Stimulated activated CD8-positive, alpha-beta memory T cell treated with anti-CD3 and anti-CD28 coated beads, Interleukin-4, amount 100 ng/mL, for 24 hours (primary cell): ENCODE data around the gene CD93.

Experiments
- DNase-seq: peaks from one replicate; pipeline ENCODE4 v3.0.0-alpha.2; 2020; ENCODE audit warnings: low read depth

The CD93 gene

DNA sequence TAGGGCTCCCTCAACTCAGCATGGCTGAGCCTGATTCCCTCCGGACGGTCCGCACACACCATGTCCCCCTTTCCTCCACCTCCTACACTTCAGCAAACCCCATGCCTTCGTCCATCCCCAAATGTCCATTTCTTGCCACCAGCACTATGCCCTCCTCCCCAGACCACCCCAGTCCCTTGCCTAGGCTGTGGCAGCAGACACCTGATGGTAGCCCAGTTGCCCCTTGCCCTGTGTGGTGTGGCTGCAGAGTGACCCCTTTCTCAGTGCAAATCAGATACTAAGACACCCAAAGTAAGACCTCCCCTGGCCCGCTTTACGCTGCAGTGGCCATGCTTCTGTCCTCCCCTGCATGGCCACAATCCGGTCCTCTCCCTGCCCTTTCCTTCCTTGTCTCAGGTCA is 34.1 kb upstream of the CD93 start:
- DNase-seq: no peak

- DNase-seq: no peak
Observed at GRCh38 chr20:23119456-23120216, 33.5 kb upstream of the CD93 start.

DNA sequence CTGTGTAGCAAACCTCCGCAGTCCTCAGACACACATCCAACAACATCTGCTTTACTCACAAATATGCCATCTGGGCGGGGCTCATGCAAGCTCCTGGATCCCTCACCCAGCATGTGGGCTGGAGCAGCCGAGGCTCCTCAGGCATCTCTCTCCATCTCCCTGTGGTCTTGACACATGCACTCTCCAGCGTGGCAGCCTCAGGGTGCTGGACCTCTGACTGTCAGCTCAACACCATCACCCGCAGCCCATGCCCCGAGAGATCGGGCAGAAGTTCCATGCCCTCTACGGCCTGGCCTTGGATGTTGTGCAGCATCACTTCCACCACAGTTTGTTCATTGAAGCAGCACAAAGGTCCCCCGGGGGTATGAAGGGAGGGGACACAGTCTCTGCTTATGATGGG is 32.6 kb upstream of the CD93 start:
- no peak for DNase-seq

- no peak for DNase-seq
Observed at GRCh38 chr20:23118144-23118543, 32.0 kb upstream of the CD93 start.

DNA sequence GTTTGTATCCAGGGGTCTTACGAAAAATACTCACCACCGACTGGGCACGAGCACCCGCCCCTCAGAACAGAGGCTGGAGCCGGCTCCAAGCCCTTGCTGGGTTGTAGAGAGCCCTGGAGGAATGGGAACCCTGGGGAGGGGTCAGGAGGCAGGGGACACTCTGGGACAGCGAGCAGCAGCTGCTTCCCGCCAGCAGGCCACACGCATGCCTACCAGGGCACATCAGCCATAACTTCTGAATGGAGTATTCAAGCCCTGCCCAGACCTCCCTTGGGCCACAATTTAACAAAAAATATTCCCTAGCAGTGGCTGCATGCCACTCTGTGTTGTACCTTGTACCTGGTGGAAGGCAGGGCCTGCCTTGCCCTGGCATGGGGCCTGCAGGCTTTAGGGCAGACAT is 31.6 kb upstream of the CD93 start:
- no peak for DNase-seq

DNA sequence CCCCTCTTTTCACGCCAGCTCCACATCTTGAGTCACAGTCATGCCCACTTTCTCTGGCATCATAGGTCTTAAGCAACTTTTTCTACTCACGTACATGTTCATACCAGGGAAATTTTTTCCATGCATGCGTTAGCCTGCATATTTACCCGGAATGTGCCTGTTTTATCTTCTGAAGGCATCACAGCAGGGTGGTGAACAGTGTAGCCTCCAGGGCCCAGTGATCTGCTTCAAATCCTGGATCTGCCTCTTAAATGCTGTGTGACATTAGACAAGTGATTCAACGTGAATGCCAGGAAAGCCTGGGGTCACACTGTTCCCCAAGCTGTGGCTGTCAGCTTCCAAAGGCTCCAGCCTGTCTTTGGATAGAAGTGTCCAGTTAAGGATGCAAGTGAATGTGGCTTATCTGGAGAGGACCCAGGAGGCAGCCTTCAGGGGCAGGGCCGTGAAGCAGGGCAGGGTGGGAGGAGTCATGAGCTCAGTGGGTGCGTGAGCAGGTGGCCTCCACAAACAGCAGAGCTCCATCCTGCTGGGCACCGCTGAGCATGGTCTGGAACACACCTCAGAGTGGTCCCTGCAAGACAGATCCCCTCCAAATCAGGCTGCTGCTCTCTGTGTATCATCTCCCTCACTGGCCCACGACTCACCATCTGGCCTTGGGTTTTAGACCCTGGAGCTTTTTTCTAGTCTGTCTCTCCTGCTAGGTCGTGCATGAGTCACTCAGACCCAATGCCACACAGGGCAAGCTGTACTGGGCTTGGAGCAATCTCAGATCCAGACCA is 30.4 kb upstream of the CD93 start:
- no peak for DNase-seq

DNA sequence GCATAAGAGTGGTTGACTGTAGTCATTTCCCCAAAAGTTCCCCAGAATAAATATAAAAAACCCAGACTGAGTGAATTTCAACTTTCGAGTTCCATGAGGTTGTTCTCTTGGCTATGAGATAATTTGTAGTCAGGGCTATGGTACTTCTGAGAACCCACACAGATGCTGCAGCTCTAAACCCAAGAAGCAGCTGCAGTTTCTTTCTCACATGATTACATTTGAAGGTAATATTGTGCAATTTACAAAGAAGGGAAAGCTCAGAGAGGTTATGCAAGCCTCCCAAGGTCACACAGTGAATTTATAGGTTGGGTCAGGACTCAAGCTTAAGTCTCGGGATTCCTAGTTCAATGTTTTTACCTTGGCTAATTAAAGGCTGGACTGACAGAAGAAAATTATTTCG is 29.7 kb upstream of the CD93 start:
- DNase-seq: no peak

DNA sequence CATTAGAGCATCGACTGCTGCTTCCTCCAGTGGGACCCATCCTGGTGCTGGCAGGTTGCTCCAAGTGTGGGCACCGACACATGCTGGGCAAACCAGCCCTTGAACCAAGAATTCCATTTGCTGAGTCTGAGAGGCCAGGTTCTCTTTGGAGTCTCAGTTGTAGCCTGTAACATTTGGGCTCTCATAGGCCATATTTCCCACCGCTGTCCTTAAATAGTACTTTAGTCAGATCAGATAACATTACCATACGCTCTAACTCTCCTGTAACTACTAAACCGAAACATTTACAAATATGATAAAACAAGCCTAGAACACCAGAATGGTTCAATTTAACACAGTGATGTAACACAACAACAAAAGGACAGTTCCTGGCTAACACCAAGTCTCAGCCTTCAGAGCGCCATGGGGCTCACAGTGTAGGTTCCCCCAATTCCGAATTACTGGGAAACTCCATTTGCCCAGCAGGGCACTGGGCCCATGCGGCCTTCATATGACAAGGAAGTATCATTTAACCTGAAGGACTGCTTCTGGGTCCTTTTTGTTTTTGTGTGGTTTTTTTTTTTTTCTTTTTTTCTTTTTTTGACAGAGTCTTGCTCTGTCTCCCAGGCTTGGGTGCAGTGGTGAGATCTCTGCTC is 28.4 kb upstream of the CD93 start:
- DNase-seq: no peak

DNA sequence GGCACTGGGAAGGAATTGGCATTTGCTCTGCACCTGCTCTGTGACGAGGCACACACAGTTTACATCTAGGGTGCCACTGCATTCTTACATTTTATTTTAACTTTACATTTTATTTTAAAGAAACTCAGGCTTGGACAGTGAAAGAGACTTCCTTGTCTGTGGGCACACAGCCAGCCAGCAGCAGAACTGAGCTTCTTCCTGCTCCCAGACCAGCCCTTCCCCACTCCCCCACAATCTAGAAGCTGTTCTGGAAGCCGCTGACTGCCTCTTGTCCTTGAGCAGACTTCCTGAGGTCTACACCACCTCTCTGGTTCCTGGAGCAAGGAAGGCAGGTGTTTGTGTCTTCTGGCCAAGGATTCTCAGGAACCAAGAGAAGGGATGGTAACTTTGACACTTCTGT is 27.9 kb upstream of the CD93 start:
- DNase-seq: no peak

DNA sequence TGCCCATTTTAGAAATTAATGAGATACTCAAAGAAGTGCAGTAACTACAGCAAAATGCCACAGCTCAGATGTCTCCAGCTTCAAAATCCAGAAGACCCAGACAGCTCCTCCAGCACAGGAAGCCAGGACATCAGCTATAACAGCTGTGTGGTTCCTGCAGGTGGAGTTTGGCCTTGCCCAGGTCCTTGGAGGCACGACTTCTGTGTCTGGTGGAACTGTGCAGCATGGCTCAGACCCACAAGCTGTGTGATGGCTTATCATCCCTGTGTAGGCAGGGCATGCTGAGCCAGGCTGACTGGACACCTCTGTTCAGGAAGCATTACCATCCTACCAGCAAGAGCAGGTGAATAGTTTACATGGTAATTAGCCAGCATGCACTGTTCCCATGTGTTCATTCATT is 26.5 kb upstream of the CD93 start:
- no peak for DNase-seq

DNA sequence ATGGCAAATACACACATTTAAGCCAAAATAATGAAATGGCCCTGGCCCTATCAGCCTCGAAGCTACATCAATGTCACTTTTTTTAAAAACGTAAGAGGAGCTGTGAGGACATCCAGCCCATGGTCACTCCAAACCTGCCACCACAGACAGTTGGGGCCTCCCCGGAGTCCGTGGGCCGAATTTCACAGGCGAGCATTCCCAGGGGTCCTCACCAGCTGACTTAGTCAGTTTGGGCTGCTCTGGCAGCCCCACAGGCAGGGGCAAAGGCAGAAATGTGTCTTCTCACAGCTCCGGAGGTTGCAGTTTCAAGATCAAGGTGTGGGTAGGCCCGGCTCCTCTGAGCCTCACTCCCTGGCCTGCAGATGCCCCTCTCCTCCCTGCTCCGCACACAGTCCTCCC is 25.8 kb upstream of the CD93 start:
- no peak for DNase-seq

- no peak for DNase-seq
Observed at GRCh38 chr20:23111307-23111943, 25.3 kb upstream of the CD93 start.

DNA sequence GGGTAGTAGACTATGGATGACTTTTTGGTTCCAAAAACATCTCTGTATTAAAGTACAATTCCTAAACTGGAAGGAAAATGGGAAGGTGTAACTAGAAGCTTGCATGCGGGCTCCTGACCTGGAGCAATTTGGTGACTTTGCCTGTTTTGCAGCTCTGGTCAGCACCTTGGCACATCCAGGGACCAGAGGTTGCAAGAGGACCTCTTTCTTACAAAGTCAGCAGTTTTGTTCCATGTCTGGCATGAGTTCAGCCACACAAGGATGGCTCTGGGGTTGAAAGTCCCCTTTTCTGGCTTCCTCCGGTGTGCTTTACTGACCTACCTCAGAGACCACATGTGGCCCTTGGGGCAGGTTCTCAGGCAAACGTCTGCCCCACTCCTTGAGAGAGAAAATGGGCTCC is 22.7 kb upstream of the CD93 start:
- no peak for DNase-seq

DNA sequence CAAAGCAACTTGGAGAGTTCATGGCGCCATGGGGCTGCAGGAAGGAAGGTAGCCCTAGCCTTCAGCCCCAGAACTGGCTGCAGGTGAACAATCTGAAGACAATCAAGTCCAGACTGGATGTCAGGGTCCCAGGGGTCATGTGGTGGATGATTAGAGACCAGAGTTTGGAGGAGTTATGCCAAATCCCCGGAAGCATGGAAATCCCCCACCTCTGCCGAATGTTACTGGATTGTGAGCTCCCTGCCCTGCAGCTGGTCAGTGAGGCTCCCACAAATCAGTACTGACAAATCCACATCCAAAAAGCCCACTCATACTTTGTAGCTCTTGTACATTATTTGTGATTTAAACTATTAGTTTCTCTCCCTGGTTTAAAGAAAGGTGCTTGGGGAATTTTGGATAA is 21.3 kb upstream of the CD93 start:
- DNase-seq: no peak

DNA sequence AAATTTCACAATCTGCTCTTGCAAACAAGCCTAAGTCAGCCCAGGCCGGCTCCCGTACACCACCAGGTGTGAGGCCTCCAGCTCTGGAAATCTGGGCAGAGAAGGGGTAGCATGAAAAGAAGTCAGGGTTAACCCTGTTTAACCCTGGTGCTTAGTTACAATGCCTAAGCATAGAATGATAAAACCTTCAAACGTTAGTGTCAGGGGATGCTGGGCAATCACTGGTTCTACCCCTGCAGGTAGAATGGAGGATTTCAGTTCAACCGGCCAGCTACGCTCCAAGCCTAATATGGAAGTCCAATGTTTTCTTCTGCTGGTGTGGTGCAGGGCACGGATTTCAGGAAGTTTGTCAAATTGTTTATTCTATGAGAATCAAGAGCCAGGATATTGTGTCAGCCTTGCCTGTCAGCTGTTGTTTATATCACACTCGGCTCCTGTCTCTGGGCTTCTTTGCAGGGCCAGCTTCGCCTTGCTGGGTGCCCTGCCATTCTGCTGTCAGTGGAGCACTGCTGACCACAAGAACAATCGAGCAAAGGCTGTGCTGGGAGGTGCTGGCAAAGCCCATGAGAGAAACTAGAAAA is 20.2 kb upstream of the CD93 start:
- DNase-seq: no peak

DNA sequence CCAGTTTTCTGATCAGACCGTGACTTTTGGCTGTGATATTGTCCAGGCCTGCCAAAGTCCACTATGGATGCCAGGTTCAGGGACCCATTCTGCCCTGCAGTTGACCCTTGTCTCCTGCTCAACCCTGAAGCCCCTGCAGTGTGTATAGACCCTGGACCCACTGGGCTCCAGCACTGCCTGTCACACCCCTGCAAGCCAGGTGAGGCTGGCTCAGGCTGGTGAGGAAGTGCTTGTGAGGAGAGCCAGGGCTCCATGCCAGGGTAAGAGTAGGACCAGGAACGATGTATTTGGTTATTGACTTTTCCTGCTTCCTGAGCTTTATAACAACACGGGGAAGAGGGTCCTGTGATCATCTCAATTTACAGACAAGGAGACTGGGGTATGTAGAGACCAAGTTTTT is 19.1 kb upstream of the CD93 start:
- no peak for DNase-seq

DNA sequence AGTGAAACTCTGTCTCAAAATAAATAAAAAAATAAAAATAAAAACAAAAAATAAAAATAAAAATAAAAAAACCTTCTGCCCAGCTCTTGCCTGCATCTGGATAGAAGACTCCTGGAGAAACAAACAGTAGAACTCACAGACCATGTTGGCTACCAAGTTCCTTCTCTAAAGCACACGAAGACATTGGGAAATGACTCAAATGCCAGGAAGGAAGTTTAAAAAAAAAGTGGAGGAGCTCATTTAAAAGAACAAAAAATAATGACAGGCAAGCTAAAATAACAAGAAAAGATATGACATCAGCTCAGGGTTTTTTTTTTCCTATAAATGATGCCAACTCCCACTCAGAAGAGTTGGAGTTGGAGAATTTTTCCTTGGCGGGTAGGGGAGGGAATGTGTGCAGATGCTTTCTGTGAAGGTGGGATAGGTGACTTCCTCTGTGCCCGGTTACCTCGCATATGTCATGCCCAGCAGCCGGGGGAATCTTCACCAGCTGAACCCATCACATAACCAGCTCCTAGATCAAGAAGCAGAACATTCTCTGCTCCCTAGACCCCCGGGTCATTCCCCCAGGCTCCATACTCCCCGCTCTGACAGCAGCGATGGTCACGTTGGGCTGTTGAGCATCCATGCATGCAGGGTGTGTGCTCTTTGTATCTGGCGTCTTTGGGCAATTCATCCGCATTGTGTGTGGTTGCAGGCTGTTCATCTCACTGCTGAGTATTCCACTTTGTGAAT is 17.3 kb upstream of the CD93 start:
- no peak for DNase-seq

DNA sequence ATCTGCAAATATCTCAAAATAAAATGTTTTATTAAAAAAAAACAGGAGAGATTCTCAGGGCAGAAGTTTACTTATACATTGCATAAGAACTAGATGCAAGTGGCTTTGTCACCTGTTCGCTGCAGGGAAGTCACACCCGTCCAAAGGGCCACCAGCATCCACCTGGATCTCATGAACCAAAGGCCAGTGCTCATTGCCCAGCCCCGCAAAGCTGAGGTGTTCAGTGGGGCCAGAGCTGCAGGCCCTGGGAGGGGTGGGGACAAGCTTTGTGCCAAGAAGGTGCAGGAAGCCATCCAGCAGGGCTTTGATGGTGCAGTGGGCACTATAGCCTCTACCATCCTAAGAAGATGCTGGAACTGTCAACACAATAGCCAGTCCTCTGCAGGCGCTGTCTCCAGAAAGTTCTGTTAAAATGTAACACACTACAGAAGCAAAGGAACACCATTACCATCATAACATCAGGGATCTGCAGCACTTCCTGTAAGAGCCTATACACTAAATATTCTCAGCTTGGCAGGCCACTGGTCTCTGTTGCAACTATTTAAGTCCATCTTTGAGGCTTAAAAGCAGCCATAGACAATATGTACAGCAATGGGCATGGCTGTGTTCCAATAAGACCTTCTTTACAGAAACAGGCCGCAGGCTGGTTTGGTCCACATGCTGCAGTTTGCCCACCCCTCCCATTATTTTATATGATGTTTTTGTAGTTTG is 15.7 kb upstream of the CD93 start:
- no peak for DNase-seq

DNA sequence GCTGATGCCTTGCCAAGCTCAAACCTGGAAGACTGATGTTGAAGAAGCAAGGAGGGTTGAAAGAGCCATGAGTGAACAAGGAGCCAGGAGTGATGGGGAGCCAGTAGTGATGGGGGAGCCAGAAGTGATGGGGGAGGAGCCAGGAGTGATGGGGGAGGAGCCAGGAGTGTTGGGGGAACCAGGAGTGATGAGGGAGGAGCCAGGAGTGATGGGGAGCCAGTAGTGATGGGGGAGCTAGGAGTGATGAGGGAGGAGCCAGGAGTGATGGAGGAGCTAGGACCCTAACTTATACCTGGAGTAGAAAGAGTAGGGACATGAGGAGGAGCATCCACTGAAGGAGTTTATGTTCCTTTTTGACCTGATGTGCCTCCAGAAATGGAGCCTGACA is 14.6 kb upstream of the CD93 start:
- no peak for DNase-seq

DNA sequence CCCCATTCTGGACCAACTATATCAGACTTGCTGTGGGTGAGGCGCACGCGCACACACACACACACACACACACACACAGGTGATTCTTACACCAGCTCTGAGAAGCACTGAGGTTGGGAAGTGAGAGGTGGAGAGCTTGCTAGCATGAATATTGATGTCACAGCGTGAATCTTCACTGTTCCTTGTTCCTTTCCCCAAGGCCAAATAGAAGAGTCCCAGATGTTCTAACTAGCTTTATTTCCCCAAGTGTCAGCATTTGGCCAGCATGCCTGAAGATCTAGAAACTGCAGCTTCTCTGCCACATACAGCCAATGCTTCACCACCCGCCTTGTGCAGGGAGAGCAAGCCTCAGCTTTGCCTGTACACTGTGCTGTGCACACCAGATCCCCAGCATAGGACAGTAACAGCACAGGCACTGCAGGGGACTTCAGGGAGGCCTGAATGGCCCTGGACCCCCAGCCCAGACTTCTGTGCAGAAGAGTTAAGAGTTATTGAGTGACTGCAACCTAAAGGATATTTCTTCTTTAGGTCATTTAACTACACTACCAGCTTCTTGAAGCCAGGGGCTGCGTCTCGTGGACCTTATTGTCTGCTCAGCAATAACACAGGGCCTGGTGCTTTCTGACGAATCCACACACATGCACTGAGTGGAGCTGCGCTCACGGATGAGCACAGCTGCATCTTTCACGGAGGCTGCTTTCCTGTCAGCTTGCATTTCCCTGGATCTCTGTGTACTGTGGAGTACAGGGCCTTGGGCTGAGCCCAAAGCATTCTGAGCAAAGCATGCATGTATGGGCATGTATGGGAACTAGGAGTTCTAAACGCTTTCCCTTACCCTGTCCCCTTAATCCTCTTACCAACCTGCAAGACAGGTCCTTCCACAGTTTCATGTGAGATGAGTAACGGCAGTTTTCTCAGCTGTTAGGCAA is 13.9 kb upstream of the CD93 start:
- no peak for DNase-seq
